Osteoblast (primary cell): Measurements from ENCODE around the gene GRID1. TPM values are rescaled to one million over a fixed set of nuclear protein-coding genes. Genes with fewer than 3 reads are reported as not detected.

Experiments
- DNase-seq: peaks from one replicate; pipeline ENCODE4 v3.0.0; 2011; ENCODE audit warnings: low spot score, mixed read lengths; ENCODE audit not compliant: insufficient read length; ENCODE audit errors: missing footprints
- H2AFZ ChIP-seq: 2 replicates; pipeline ENCODE4 v1.6.0; 2011; ENCODE audit warnings: mild to moderate bottlenecking, low read length
- H3K27ac ChIP-seq: 2 replicates; pipeline ENCODE4 v1.5.1; 2011; ENCODE audit warnings: mild to moderate bottlenecking, low read depth, low read length, moderate library complexity
- H3K27me3 ChIP-seq: 2 replicates; pipeline ENCODE4 v1.6.0; 2012; ENCODE audit warnings: mild to moderate bottlenecking, control low read depth, inconsistent platforms, low read length, moderate library complexity; ENCODE audit not compliant: insufficient read depth
- H3K36me3 ChIP-seq: 2 replicates; pipeline ENCODE4 v1.5.1; 2011; ENCODE audit warnings: mild to moderate bottlenecking, low read length, control low read depth, moderate library complexity; ENCODE audit not compliant: insufficient read depth
- H3K4me1 ChIP-seq: 2 replicates; pipeline ENCODE4 v1.5.1; 2011; ENCODE audit warnings: mild to moderate bottlenecking, low read length, control low read depth, moderate library complexity; ENCODE audit not compliant: insufficient read depth
- H3K4me2 ChIP-seq: 2 replicates; pipeline ENCODE4 v1.6.0; 2011; ENCODE audit warnings: mild to moderate bottlenecking, low read length; ENCODE audit not compliant: insufficient read depth
- H3K4me3 ChIP-seq: fragments of 200-600 bp; sonication (generic); 3 replicates; pipeline ENCODE4 v1.5.1; 2012; ENCODE audit warnings: mild to moderate bottlenecking, low read length, inconsistent platforms; ENCODE audit not compliant: insufficient read depth
- H3K79me2 ChIP-seq: 2 replicates; pipeline ENCODE4 v1.6.0; 2012; ENCODE audit warnings: mild to moderate bottlenecking, low read length, control low read depth, inconsistent platforms; ENCODE audit not compliant: insufficient read depth
- H3K9me3 ChIP-seq: 2 replicates; pipeline ENCODE4 v1.5.1; 2011; ENCODE audit warnings: low read depth, low read length, control low read depth
- H4K20me1 ChIP-seq: 2 replicates; pipeline ENCODE4 v1.6.0; 2012; ENCODE audit warnings: mild to moderate bottlenecking, low read length, control low read depth; ENCODE audit not compliant: insufficient read depth
- CTCF ChIP-seq: IDR thresholded peaks from 2 replicates; pipeline ENCODE4 v1.5.1; 2011; ENCODE audit warnings: mild to moderate bottlenecking, low read depth, low read length, moderate library complexity; ENCODE audit errors: extremely low read depth
- total RNA-seq: library from RNA; depleted of rRNA; stranded (reverse); fragments of >200 nt; gene quantifications from 2 replicates; pipeline ENCODE4 v1.2.3, GENCODE V29; 2012

GRID1 gene
- total RNA-seq, 1 donor = not detected

- peak; percentile 61 for DNase-seq
- no peak for TF ChIP-seq CTCF
Measured at GRCh38 chr10:86285136-86285790, 81.3 kb downstream of the GRID1 start.

GRCh38 chr10:86284355-86285105, 82.1 kb downstream of the GRID1 start:
- Histone ChIP-seq H3K79me2 (no peaks in the 10 kb centered on the region), H3K9me3 (no peaks in the 10 kb centered on the region), H3K27me3 (no peaks in the 10 kb centered on the region), H3K27ac (no peak overlapping the region), H3K4me3 (no peak overlapping the region), H3K4me1 (no peaks in the 10 kb centered on the region), H4K20me1 (no peaks in the 10 kb centered on the region), H3K4me2 (no peak overlapping the region), H2AFZ (no peak overlapping the region), H3K36me3 (no peaks in the 10 kb centered on the region)
- no peak for TF ChIP-seq CTCF
- DNase-seq = no peak

More at GRCh38 chr10:86285136-86285790, 81.3 kb downstream of the GRID1 start:
- Histone ChIP-seq H3K27ac (no peak overlapping the region), H3K36me3 (no peaks in the 10 kb centered on the region), H3K4me1 (no peaks in the 10 kb centered on the region), H4K20me1 (no peaks in the 10 kb centered on the region), H3K4me3 (no peak overlapping the region), H3K27me3 (no peaks in the 10 kb centered on the region), H3K4me2 (no peak overlapping the region), H3K9me3 (no peaks in the 10 kb centered on the region), H2AFZ (no peak overlapping the region), H3K79me2 (no peaks in the 10 kb centered on the region)

- Histone ChIP-seq H2AFZ (no peak overlapping the region), H3K27me3 (no peaks in the 10 kb centered on the region), H3K4me3 (no peak overlapping the region), H3K9me3 (no peaks in the 10 kb centered on the region), H3K4me1 (no peaks in the 10 kb centered on the region), H3K4me2 (no peak overlapping the region), H3K36me3 (no peaks in the 10 kb centered on the region), H3K79me2 (no peaks in the 10 kb centered on the region), H4K20me1 (no peaks in the 10 kb centered on the region), H3K27ac (no peak overlapping the region)
- no peak for TF ChIP-seq CTCF
- no peak for DNase-seq
Measured at GRCh38 chr10:86283466-86284287, 82.9 kb downstream of the GRID1 start.
